Pulmonary artery endothelial cell (primary cell): ENCODE results near the gene ZNF230. TPM values are rescaled to one million over a fixed set of nuclear protein-coding genes. Genes with fewer than 3 reads are reported as not detected.

Experiments used
- DNase-seq: peaks from one replicate; pipeline ENCODE4 v3.0.0-alpha.2; 2011; ENCODE audit warnings: low read depth, low spot score
- total RNA-seq: library from RNA; depleted of rRNA; stranded (reverse); fragments of >200 nt; gene quantifications from 2 replicates; pipeline ENCODE4 v1.2.3, GENCODE V29; 2014

Gene ZNF230
- total RNA-seq, 1 donor from 2014 or later = 2.4 TPM

DNA sequence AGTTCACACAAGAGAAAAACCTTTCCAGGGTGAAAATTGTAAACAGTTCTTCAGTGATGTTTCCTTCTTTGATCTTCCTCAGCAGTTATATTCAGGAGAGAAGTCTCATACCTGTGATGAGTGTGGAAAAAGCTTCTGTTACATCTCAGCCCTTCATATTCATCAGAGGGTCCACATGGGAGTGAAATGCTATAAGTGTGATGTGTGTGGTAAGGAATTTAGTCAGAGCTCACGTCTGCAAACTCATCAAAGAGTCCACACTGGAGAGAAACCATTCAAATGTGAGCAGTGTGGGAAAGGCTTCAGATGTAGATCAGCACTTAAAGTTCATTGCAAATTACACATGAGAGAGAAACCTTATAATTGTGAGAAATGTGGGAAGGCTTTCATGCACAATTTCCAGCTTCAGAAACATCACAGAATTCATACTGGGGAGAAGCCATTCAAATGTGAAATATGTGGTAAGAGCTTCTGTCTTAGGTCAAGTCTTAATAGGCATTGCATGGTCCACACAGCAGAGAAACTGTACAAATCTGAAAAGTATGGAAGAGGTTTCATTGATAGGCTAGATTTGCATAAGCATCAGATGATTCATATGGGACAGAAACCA, 29.3 kb downstream of the ZNF230 start:
- DNase-seq = no peak

DNA sequence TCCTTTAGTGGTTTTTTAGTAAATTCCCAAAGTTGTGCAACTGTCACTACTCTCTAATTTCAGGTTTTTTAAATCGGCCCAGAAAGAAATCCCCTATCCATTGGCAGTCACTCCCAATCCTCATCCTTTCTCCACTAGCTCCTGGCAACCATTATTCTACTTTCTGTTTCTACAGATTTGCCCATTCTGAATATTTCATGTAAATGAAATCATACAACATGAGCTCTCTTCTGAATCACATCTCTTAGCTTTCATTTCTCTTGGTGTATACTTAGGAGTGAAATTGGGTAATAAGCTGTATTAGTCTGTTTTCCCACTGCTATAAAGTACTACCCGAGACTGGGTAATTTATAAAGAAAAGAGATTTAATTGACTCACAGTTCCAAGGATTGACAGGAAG, 39.4 kb downstream of the ZNF230 start:
- no peak for DNase-seq

DNA sequence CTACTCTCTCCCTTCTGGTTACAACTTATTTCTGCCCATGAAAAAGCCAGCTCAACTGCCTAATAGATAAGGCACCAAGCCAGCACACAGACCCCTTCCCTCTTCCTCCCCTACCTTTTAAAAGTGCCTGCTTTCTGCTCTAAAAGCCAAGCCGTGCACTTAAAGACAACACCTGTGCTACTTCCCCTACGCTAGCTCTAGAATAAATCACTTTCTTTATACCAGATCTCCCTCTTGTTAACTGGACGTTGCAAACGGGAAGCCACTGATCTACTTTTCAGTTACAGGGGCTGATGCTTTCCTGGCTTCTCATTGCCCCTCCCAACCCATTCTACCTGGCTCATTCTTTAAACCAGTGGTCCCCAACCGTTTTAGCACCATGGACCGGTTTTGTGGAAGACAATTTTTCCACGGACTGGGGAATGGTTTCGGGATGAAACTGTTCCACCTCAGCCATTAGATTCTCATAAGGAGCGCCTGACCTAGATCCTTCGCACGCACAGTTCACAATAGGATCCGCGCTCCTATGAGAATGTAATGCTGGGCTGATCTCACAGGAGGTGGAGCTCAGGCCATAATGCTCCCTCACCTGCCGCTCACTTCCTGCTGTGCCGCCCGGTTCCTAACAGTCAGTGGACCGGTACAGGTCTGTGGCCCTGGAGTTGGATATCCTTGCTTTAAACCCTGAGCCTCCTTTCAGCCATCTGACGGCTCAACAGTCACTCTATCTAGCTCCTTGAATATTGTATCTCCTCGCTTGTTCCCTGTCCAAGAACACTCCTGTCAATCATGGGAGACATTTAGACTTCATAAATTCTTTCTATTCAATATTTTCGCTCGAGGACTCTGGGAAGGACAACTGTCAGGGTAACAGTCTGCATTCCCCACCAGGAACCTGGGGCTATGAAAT, 48.2 kb downstream of the ZNF230 start:
- no peak for DNase-seq

DNA sequence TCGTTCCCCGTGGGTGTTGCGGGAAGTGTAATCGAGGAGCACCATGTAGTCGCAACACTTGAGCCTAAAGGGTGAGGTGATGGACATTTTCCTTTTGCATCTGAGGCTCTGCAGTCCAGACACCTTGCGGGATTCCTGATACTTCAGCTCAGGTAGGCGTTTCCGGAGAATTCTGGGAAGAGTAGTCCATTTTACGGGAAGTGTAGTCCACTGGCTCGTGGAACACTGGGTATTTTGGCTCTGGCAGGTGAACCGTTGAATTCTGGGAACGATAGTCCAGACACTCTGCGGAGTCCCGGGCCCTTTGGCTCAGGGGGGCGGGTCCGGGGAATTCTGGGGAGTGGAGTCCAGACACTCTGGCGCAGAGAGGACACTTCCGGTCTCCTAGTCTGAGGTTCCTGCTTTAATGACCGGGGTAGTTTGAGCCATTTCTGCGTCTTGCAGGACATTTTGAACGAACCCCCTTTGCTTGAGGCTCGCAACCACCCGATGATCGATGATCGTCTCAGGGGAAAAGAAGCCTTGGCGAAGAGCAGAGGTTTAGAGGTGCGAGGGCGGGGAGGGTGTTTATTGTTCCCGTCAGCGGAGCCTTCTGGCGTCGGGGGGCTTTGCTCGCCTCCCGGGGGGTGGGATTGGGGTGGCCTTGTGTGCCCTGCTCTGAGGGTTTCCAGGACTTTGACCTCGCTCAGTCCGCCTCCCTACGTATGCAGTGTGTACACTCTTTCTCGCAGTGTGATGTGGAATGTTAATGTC, 49.1 kb downstream of the ZNF230 start, which contains the start of gene ZNF223:
Gene ZNF223, plus strand, starts transcription at position 387 of the 753 bp plus-strand sequence. CDS start 3,141 bp downstream, outside the sequence.
- DNase-seq = peak; percentile 66

DNA sequence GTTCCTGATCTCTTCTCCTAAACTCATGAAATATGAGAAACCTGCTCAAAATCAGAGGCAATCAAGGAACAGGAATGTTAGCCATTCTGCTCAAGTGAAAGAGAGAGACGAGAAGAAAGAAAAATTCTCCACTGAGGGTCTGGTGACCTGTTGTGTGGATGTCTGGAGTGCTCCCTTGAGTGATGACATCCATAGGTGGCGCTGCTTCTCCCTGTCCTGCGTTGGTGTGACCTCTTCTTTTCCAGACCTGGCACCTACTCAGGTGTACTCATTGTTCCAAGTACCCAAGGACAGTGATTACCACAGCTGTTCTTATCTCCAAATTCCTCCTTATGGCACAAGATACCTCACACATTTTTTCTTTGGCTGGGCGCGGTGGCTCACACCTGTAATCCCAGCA, 53.1 kb downstream of the ZNF230 start:
- no peak for DNase-seq

DNA sequence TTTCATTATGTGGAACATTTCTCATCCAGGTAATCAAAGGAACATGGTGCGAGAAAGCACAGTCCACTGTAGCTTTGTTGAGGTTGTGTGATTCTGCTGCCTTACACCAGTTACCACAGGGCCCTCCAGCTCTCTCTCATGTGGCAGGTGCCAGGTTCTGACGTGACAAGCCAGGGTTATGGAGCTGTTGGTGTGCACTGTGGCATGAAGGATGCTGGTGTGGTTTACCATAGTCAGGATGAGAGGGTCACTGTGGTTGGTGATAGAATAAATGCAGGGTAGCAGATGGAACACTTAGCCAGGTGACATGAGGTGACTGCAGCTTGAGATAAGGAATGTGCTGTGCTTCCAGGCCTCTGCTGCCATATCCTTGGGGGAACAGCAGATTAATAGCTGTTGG, 56.5 kb downstream of the ZNF230 start:
- DNase-seq = no peak

DNA sequence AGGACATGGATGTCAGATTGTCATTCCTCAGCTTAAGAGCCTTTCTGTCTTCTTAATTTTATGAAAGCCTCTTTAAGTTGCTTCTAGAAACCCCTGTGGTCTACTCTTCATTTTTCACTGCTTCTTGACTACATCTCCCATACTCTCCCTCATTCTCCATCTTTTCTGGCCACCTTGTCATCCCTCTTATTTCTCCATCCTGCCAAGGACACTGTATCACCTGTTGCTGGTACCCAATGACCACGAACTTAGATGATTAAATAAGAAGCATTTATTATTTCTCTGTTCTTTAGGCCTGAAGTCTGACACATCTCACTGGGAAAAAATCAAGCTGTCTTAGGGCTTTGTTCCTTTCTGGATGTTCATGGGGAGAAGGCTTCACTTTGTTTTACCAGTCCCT, 58.3 kb downstream of the ZNF230 start:
- DNase-seq = no peak

Other genes starting within 250 kb of the ZNF230 start
- 5.9 and 10.4 TPM in 2 replicates for gene SMG9, start 248.0 kb upstream of the ZNF230 start, total RNA-seq
- gene KCNN4, start 222.0 kb upstream of the ZNF230 start, total RNA-seq = 0.46 and 0.49 TPM in 2 replicates
- gene LYPD5, start 200.5 kb upstream of the ZNF230 start, total RNA-seq = 0.39 and 0.53 TPM in 2 replicates
- gene ZNF283, start 175.6 kb upstream of the ZNF230 start, total RNA-seq = 7.9 and 13.0 TPM in 2 replicates
- gene ZNF404, start 119.0 kb upstream of the ZNF230 start, total RNA-seq = 0.86 and 2.0 TPM in 2 replicates
- 18.5 and 20.7 TPM in 2 replicates for gene ZNF45, start 67.7 kb upstream of the ZNF230 start, total RNA-seq
- gene ZNF221, start 51.7 kb upstream of the ZNF230 start, total RNA-seq = 3.6 and 7.7 TPM in 2 replicates
- gene ZNF155, start 18.8 kb upstream of the ZNF230 start, total RNA-seq = 5.3 and 7.6 TPM in 2 replicates
- 4.7 and 6.7 TPM in 2 replicates for gene ZNF222, start 22.4 kb downstream of the ZNF230 start, total RNA-seq
- gene ZNF223, start 49.1 kb downstream of the ZNF230 start, total RNA-seq = 3.7 and 6.1 TPM in 2 replicates
- 2.6 and 3.9 TPM in 2 replicates for gene ZNF284, start 69.2 kb downstream of the ZNF230 start, total RNA-seq
- 21.1 and 27.8 TPM in 2 replicates for gene ZNF224, start 91.4 kb downstream of the ZNF230 start, total RNA-seq
- 4.5 and 6.7 TPM in 2 replicates for gene ZNF225, start 110.4 kb downstream of the ZNF230 start, total RNA-seq
- 8.3 and 13.3 TPM in 2 replicates for gene ZNF234, start 138.6 kb downstream of the ZNF230 start, total RNA-seq
- gene ZNF226, start 162.1 kb downstream of the ZNF230 start, total RNA-seq = 14.4 and 17.2 TPM in 2 replicates
- gene ZNF227, start 209.6 kb downstream of the ZNF230 start, total RNA-seq = 20.2 and 27.7 TPM in 2 replicates